ENCODE measurements around the gene ADRA2B.

- TF ChIP-seq CTCF (IDR thresholded peaks at IDR 0.05): no peak
- no peak for TF ChIP-seq POLR2A (IDR thresholded peaks at IDR 0.05)
Measured at GRCh38 chr2:96118698-96119388, 2.5 kb upstream of the ADRA2B start.

All from lower leg skin (tissue), 3 donors.